ENCODE data around the gene RBM42.

DNA sequence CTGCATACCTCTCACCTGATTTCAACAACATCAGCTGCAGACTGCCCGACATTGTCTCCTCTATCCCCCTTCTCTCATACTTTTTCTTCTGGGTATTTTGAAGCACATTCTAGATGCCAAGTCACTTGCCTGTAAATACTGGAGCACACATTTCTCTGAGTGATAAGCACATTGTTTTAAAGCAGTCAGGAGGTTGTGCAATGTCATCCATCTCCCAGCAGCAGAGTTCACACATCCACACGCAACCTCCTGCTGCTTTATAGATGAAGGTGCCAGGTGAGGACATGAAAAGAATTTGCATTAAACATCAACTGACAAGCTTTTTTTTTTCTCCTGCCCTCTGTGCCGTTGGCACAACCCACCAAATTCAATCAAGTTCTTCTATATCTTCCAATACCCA is 43.0 kb downstream of the RBM42 start:
- TF ChIP-seq POLR2A (IDR thresholded peaks at IDR 0.05; ENCODE audit: low read depth): no peak
- TF ChIP-seq CTCF (IDR thresholded peaks at IDR 0.05): no peak
- no peak for TF ChIP-seq POLR2AphosphoS5 (IDR thresholded peaks at IDR 0.05)
- TF ChIP-seq EP300 (IDR thresholded peaks at IDR 0.05): no peak
